Dendritic cell treated with granulocyte-macrophage colony-stimulating factor and Interleukin-4, amounts not matched to agents 40 ng/mL and 50 ng/mL, for 4 days (primary cell): Measurements from ENCODE around the gene HARBI1.

Experiments
- H3K27ac Mint-ChIP-seq: one replicate; pipeline ENCODE4 v1.8.0; 2022; ENCODE audit warnings: mild to moderate bottlenecking, mixed read lengths
- H3K27me3 Mint-ChIP-seq: one replicate; pipeline ENCODE4 v1.8.0; 2022; ENCODE audit warnings: mild to moderate bottlenecking, mixed read lengths
- H3K36me3 Mint-ChIP-seq: one replicate; pipeline ENCODE4 v1.8.0; 2022; ENCODE audit warnings: low read depth, mixed read lengths
- H3K4me1 Mint-ChIP-seq: one replicate; pipeline ENCODE4 v1.8.0; 2022; ENCODE audit warnings: low read depth, mixed read lengths
- H3K4me3 Mint-ChIP-seq: one replicate; pipeline ENCODE4 v1.8.0; 2022; ENCODE audit warnings: mild to moderate bottlenecking, moderate library complexity, mixed read lengths
- H3K9me3 Mint-ChIP-seq: one replicate; pipeline ENCODE4 v1.8.0; 2022; ENCODE audit warnings: mixed read lengths
- intact Hi-C: fragments of 100-400 bp; cut with micrococcal nuclease; formaldehyde crosslinking; loops from one replicate; pipeline ENCODE4 v1.15.0; 2022

Gene HARBI1

GRCh38 chr11:46564459-46564858 lies 52.6 kb downstream of the HARBI1 start:
- Mint-ChIP-seq H3K4me3 (no peak overlapping the region), H3K27ac (no peak overlapping the region), H3K36me3 (peaks cover 6% of the 10 kb centered on the region), H3K4me1 (peaks cover 31% of the 10 kb centered on the region), H3K9me3 (no peaks in the 10 kb centered on the region), H3K27me3 (no peaks in the 10 kb centered on the region)
- intact Hi-C loops = no loop called here

- H3K4me1 Mint-ChIP-seq = peaks cover 31% of the 10 kb centered on the region
- peaks cover 6% of the 10 kb centered on the region for H3K36me3 Mint-ChIP-seq
- no peaks in the 10 kb centered on the region for H3K9me3 Mint-ChIP-seq
- H3K4me3 Mint-ChIP-seq = no peak overlapping the region
- no peaks in the 10 kb centered on the region for H3K27me3 Mint-ChIP-seq
- H3K27ac Mint-ChIP-seq = no peak overlapping the region
- intact Hi-C loops = no loop called here
These were observed 54.5 kb downstream of the HARBI1 start for GRCh38 chr11:46562527-46562926.

- Mint-ChIP-seq H3K4me1 (peaks cover 35% of the 10 kb centered on the region), H3K27ac (peak overlapping the region; percentile 88), H3K27me3 (no peaks in the 10 kb centered on the region), H3K4me3 (peak overlapping the region; percentile 72), H3K36me3 (peaks cover 6% of the 10 kb centered on the region), H3K9me3 (no peaks in the 10 kb centered on the region)
- intact Hi-C loops = no loop called here
These were observed 56.6 kb downstream of the HARBI1 start for GRCh38 chr11:46560300-46560991.

GRCh38 chr11:46559815-46560214 lies 57.2 kb downstream of the HARBI1 start:
- Mint-ChIP-seq H3K27ac (peak overlapping the region; percentile 88), H3K36me3 (peaks cover 6% of the 10 kb centered on the region), H3K27me3 (no peaks in the 10 kb centered on the region), H3K4me3 (peak overlapping the region; percentile 72), H3K4me1 (peaks cover 42% of the 10 kb centered on the region), H3K9me3 (no peaks in the 10 kb centered on the region)
- intact Hi-C loops = no loop called here

- peaks cover 58% of the 10 kb centered on the region for H3K4me1 Mint-ChIP-seq
- H3K4me3 Mint-ChIP-seq = no peak overlapping the region
- peaks cover 6% of the 10 kb centered on the region for H3K36me3 Mint-ChIP-seq
- H3K27me3 Mint-ChIP-seq = no peaks in the 10 kb centered on the region
- intact Hi-C loops = no loop called here
- H3K27ac Mint-ChIP-seq = no peak overlapping the region
- H3K9me3 Mint-ChIP-seq = no peaks in the 10 kb centered on the region
These were observed 59.3 kb downstream of the HARBI1 start for GRCh38 chr11:46557684-46558151.

GRCh38 chr11:46555267-46556054 lies 61.6 kb downstream of the HARBI1 start:
- intact Hi-C loops = no loop called here
- H3K9me3 Mint-ChIP-seq = no peaks in the 10 kb centered on the region
- H3K36me3 Mint-ChIP-seq = no peaks in the 10 kb centered on the region
- H3K27ac Mint-ChIP-seq = peak overlapping the region; percentile 16
- peaks cover 36% of the 10 kb centered on the region for H3K4me1 Mint-ChIP-seq
- no peaks in the 10 kb centered on the region for H3K27me3 Mint-ChIP-seq
- H3K4me3 Mint-ChIP-seq = no peak overlapping the region

- peaks cover 27% of the 10 kb centered on the region for H3K4me1 Mint-ChIP-seq
- no peaks in the 10 kb centered on the region for H3K27me3 Mint-ChIP-seq
- H3K36me3 Mint-ChIP-seq = no peaks in the 10 kb centered on the region
- intact Hi-C loops = no loop called here
- H3K9me3 Mint-ChIP-seq = no peaks in the 10 kb centered on the region
- peak overlapping the region; percentile 16 for H3K27ac Mint-ChIP-seq
- no peak overlapping the region for H3K4me3 Mint-ChIP-seq
These were observed 62.5 kb downstream of the HARBI1 start for GRCh38 chr11:46554213-46555147.

- no peaks in the 10 kb centered on the region for H3K36me3 Mint-ChIP-seq
- peaks cover 27% of the 10 kb centered on the region for H3K4me1 Mint-ChIP-seq
- H3K4me3 Mint-ChIP-seq = no peak overlapping the region
- H3K9me3 Mint-ChIP-seq = no peaks in the 10 kb centered on the region
- H3K27me3 Mint-ChIP-seq = no peaks in the 10 kb centered on the region
- peak overlapping the region; percentile 16 for H3K27ac Mint-ChIP-seq
- intact Hi-C loops = no loop called here
These were observed 63.2 kb downstream of the HARBI1 start for GRCh38 chr11:46553814-46554212.
